Measurements from ENCODE around the gene RUSC2.
A peak's percentile ranks its signal among the peaks of the same experiment; 100 is the strongest.
"Not testable (repeated sequence)": the region's sequence is repeated elsewhere in the genome, so short reads cannot be mapped to it uniquely, and the experiment has no call there.

Gene RUSC2

GRCh38 chr9:35522700-35523099 is 32.8 kb downstream of the RUSC2 start:
- H3K27ac ChIP-seq (ENCODE audit: low read depth, low read length), result no peak overlapping the region
- H3K4me1 ChIP-seq (ENCODE audit: control insufficient read depth, insufficient read depth, low read length), result peaks cover 25% of the 10 kb centered on the region
- no peak overlapping the region for H3K9ac ChIP-seq (ENCODE audit: low read depth, low read length)

DNA sequence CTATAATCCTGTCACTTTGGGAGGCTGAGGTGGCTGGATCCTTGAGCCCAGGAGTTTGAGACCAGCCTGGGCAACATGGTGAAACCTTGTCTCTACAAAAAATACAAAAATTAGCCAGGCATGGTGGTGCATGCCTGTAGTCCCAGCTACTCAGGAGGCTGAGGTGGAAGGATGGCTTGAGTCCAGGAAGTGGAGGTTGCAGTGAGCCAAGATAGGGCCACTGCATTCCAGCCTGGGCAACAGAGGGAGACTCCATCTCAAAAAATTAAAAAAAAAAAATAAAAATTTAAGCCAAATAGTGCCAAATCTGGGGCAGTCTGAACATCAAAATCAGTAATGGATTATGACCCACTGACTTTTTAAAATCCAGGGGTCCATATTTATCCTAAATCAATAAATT is 33.6 kb downstream of the RUSC2 start:
- not testable (repeated sequence) for H3K36me3 ChIP-seq (ENCODE audit: control insufficient read depth, insufficient read depth, low read length); H3K27ac ChIP-seq (ENCODE audit: low read depth, low read length); H3K4me3 ChIP-seq (ENCODE audit: low read depth, low read length); H3K27me3 ChIP-seq (ENCODE audit: control insufficient read depth, insufficient read depth, low read length); H3K9me3 ChIP-seq (ENCODE audit: control insufficient read depth, insufficient read depth, low read length); H3K9ac ChIP-seq (ENCODE audit: low read depth, low read length)
- peaks cover 17% of the 10 kb centered on the region for H3K4me1 ChIP-seq (ENCODE audit: control insufficient read depth, insufficient read depth, low read length)

More at GRCh38 chr9:35522700-35523099, 32.8 kb downstream of the RUSC2 start:
- Histone ChIP-seq H3K9me3 (ENCODE audit: control insufficient read depth, insufficient read depth, low read length) (no peaks in the 10 kb centered on the region), H3K27me3 (ENCODE audit: control insufficient read depth, insufficient read depth, low read length) (no peaks in the 10 kb centered on the region), H3K36me3 (ENCODE audit: control insufficient read depth, insufficient read depth, low read length) (no peaks in the 10 kb centered on the region), H3K4me3 (ENCODE audit: low read depth, low read length) (no peak overlapping the region)

- H3K27ac ChIP-seq (ENCODE audit: low read depth, low read length), result no peak overlapping the region
- H3K9me3 ChIP-seq (ENCODE audit: control insufficient read depth, insufficient read depth, low read length), result no peaks in the 10 kb centered on the region
- H3K36me3 ChIP-seq (ENCODE audit: control insufficient read depth, insufficient read depth, low read length), result no peaks in the 10 kb centered on the region
- H3K4me1 ChIP-seq (ENCODE audit: control insufficient read depth, insufficient read depth, low read length), result no peaks in the 10 kb centered on the region
- no peaks in the 10 kb centered on the region for H3K27me3 ChIP-seq (ENCODE audit: control insufficient read depth, insufficient read depth, low read length)
- no peak overlapping the region for H3K9ac ChIP-seq (ENCODE audit: low read depth, low read length)
- no peak overlapping the region for H3K4me3 ChIP-seq (ENCODE audit: low read depth, low read length)
These were observed 36.3 kb downstream of the RUSC2 start for GRCh38 chr9:35526087-35526801.

DNA sequence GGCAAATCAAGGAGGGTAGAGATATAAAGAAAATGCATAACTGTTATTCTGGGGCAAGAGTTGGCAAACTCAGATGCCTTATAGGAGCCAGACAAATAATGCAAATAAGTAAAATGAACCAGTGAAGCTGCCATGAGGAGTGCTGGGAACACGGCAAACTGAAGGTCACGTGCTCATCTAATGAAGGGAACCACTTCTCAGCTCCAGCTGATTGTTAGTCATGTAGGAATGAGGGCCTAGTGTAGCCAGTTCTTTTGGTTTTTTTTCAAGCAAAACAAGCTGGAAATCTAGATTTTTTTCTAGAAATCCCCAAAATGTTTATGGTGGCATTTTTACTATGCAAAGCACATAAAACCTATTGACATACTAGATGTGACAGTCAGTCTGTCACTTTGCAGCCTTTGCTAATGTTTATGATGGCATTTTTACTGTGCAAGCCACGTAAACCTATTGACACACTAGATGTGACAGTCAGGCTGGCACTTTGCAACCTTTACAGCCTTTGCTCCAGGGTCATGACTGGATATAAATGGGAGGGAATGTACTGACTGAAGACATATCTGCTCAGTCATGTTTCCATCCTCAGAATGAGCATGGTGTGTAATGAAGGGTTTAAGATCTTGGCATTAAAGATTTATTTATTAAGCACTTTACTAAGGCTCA is 39.4 kb downstream of the RUSC2 start:
- Histone ChIP-seq H3K27ac (ENCODE audit: low read depth, low read length) (no peak overlapping the region), H3K36me3 (ENCODE audit: control insufficient read depth, insufficient read depth, low read length) (no peaks in the 10 kb centered on the region), H3K27me3 (ENCODE audit: control insufficient read depth, insufficient read depth, low read length) (no peaks in the 10 kb centered on the region), H3K4me1 (ENCODE audit: control insufficient read depth, insufficient read depth, low read length) (no peaks in the 10 kb centered on the region), H3K4me3 (ENCODE audit: low read depth, low read length) (no peak overlapping the region), H3K9me3 (ENCODE audit: control insufficient read depth, insufficient read depth, low read length) (no peaks in the 10 kb centered on the region), H3K9ac (ENCODE audit: low read depth, low read length) (no peak overlapping the region)

- H3K4me3 ChIP-seq (ENCODE audit: low read depth, low read length), result no peak overlapping the region
- no peaks in the 10 kb centered on the region for H3K9me3 ChIP-seq (ENCODE audit: control insufficient read depth, insufficient read depth, low read length)
- no peaks in the 10 kb centered on the region for H3K36me3 ChIP-seq (ENCODE audit: control insufficient read depth, insufficient read depth, low read length)
- peaks cover 8% of the 10 kb centered on the region for H3K4me1 ChIP-seq (ENCODE audit: control insufficient read depth, insufficient read depth, low read length)
- no peak overlapping the region for H3K27ac ChIP-seq (ENCODE audit: low read depth, low read length)
- H3K27me3 ChIP-seq (ENCODE audit: control insufficient read depth, insufficient read depth, low read length), result no peaks in the 10 kb centered on the region
- no peak overlapping the region for H3K9ac ChIP-seq (ENCODE audit: low read depth, low read length)
These were observed 43.5 kb downstream of the RUSC2 start for GRCh38 chr9:35533398-35533797.

GRCh38 chr9:35534921-35535320 is 45.0 kb downstream of the RUSC2 start:
- not testable (repeated sequence) for H3K27me3 ChIP-seq (ENCODE audit: control insufficient read depth, insufficient read depth, low read length); H3K36me3 ChIP-seq (ENCODE audit: control insufficient read depth, insufficient read depth, low read length); H3K9me3 ChIP-seq (ENCODE audit: control insufficient read depth, insufficient read depth, low read length); H3K27ac ChIP-seq (ENCODE audit: low read depth, low read length); H3K9ac ChIP-seq (ENCODE audit: low read depth, low read length); H3K4me3 ChIP-seq (ENCODE audit: low read depth, low read length)
- H3K4me1 ChIP-seq (ENCODE audit: control insufficient read depth, insufficient read depth, low read length), result peaks cover 21% of the 10 kb centered on the region

DNA sequence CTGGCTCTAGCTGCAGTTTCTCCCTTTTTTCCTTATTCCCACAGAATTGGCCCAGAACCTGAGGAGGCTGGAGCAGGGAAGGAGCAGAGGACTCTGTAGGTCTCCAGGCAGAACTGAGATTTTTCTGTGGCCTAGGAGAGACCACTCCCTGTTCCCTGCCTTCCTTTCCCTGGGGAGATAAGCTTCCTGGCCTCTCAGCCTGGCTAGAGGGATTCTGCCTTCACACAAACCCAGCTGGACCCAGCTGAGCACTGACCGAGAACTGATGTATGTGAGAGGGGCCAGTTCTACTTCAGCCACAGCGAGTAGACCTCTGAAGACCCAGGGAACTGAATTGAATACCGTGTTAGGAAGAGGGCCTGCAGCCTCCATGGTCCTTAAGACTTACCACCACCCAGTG is 48.0 kb downstream of the RUSC2 start:
- no peaks in the 10 kb centered on the region for H3K36me3 ChIP-seq (ENCODE audit: control insufficient read depth, insufficient read depth, low read length)
- H3K4me3 ChIP-seq (ENCODE audit: low read depth, low read length), result no peak overlapping the region
- H3K27ac ChIP-seq (ENCODE audit: low read depth, low read length), result peak overlapping the region; percentile 71
- H3K9ac ChIP-seq (ENCODE audit: low read depth, low read length), result no peak overlapping the region
- H3K27me3 ChIP-seq (ENCODE audit: control insufficient read depth, insufficient read depth, low read length), result no peaks in the 10 kb centered on the region
- peaks cover 21% of the 10 kb centered on the region for H3K4me1 ChIP-seq (ENCODE audit: control insufficient read depth, insufficient read depth, low read length)
- H3K9me3 ChIP-seq (ENCODE audit: control insufficient read depth, insufficient read depth, low read length), result no peaks in the 10 kb centered on the region

DNA sequence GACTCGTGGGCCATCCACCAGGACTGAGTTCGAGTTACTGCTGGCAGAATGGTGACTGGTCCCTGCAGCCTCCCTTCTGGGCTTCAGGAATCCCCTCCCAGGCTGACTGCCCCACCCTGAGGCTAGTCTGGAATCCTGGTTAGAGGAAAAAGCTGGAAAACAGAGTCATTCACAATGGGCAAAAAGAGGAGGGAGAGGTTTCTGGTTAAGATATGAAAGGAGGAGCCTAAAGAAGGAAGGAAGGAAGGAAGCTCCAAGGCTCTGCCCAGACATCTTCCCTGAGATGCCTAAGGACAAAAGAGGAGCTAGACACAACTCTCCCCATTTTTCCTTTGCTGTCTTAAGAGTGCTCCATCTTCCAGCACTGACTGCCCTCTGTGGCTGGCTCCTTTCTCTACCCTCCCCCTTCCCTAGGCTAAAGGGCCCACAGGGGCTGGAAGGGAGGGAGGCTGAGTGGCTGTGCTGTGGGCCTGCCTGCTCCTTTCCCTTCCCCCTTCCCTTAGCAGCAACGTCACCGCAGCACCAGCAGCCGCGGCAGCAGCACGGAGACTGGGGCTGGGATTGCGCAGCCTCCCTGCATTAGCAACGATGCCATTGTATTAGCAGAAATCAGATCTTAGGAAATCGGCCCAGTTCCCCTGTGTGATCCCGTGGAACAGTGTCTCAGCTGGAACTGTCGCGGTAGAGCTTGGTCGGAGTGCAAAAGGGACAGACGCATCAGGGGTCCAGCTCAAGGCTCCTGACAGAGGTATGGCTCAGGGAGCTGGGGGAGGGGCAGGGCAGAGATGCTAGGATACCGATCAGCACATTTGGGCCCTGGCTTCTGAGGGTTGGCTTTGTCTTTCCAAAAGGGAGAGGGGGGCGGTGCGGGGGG is 48.7 kb downstream of the RUSC2 start:
- Histone ChIP-seq H3K9ac (ENCODE audit: low read depth, low read length) (peak overlapping the region; percentile 73), H3K4me1 (ENCODE audit: control insufficient read depth, insufficient read depth, low read length) (peaks cover 21% of the 10 kb centered on the region), H3K4me3 (ENCODE audit: low read depth, low read length) (peak overlapping the region; percentile 65), H3K27me3 (ENCODE audit: control insufficient read depth, insufficient read depth, low read length) (no peaks in the 10 kb centered on the region), H3K36me3 (ENCODE audit: control insufficient read depth, insufficient read depth, low read length) (no peaks in the 10 kb centered on the region), H3K9me3 (ENCODE audit: control insufficient read depth, insufficient read depth, low read length) (no peaks in the 10 kb centered on the region), H3K27ac (ENCODE audit: low read depth, low read length) (peak overlapping the region; percentile 71)

Data from HUES48 (cell line).